CD4-positive, alpha-beta T cell treated with Interferon alpha-2 for 1 hour (primary cell): ENCODE measurements around the gene PRLR.
"Not testable (repeated sequence)": the region's sequence is repeated elsewhere in the genome, so short reads cannot be mapped to it uniquely, and the experiment has no call there.

ENCODE experiments used
- DNase-seq, 2 donors: peaks; one replicate each; pipeline ENCODE4 v3.0.0-alpha.2; 2020 to 2022

PRLR gene

DNA sequence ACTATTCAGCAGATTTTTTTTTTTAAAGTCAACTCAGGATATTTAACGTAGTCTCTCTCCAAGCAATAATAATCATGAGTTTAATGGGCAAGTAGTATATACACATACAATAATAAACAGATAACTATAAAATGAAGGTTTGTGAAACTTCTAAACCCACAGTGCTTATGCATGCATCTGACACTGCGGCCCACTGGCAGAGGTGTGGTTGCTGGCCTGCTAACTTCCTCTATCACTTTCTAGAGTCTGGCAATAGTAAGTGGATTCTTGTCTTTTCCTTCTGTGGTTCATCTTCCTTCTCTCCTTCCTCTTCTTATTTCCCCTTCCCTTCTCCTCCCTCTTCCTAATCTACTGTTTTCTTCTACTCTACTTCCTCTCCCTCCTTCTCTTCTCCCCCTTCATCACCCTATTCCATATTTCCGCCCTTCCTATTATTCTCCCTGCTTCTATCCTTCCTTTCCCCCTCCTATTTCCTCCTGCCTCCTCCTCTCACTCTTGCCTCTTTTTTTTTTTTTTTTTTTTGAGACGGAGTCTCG, 164.0 kb downstream of the PRLR start:
- no peak for DNase-seq

DNA sequence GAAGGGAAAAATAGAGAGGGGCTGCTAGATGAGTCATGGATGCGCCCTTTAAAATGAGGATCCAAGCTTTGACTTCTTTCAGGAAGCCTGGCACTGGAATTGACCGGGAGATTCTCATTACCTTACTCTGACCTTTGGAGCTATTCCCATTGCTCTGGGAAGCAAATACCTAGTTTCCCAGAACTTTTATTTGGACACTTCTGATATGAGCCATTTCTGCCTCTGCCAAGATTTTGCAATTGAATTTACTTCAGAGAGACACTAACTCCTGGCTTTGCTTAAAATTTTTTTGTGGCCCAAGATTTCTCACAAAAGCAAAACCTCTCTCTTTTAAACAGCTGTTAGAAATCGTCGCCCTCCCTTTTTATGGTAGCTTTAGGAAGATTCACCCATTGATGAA, 166.9 kb downstream of the PRLR start:
- no peak for DNase-seq

DNA sequence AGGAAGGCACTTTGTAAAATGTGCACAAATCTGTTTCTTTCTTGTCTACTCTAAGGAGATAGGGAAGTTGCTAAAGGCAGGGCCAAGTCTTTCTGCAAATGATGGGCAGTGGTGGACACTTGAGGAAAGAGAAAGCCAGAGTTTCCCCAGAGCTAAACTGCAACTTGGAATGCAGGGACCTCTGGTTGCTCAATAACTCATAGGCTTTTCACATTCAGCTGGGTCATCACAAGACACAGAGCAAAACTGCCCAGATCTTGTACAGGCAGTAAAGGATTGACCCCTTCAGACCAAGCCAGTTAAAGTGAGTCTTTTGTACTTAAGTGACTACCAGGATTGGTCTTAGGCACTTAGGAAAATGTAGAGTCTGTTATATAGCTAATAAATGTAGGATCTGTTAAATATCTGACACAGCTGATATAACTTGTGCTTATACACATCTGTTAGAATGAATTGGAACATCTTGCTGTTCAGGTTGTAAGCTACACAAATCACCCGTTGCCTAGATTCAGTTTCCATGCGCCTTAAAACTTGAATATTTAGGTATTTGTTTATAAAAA, 169.0 kb downstream of the PRLR start:
- no peak for DNase-seq

DNA sequence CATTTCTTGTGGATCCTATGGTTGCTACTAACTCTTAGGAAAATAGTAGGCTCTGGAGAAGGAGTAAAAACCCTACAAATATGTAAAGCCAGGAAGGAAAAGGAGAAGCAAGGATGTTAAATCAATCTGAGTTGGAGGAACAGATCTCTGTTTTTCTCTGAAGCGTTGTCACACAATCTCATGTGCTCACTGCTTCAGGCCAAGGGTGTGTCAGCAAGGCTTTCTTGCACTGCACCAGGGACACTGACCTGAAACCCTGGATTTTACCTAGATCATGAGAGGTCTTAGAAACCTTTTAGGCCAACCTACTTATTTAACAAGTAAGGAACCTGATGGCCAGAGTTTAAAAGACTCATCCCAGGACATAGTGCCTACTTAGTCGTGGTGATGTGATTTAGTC, 170.1 kb downstream of the PRLR start:
- no peak for DNase-seq

DNA sequence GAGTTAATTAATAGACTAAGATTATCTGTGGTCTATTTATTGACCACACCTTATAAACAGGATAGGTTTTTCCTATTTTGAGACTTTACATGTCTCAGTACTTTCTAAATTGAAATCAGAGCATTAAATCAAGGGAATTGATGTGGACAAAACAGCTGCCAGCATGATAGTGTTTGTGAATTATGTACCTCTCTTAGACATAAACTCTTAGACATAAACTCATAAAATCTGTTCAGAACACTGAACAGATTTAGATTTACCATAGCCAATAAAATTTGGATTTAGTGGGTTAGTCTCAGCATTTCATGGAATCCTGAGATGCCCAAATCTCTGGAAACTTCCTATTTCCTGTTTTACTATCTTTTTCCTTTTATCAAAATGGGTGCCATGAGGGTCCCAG, 171.0 kb downstream of the PRLR start:
- no peak for DNase-seq

DNA sequence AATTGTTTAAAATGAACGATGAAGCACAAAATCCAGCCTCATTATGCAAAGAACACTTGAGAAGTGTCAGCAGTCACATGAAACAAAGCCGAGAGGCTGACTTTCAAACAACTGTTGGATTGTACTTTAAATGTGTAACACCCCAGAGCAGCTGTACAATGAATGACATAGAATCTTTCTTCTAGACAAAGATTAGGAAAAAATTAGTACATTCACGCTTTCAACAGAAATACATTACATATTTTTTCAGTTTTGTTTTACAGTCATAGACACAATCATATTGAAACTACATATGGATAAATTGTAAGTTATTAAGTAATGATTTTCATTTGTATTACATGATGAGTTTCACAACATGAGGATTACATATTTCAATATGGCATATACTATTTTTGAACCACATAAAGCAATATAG, 171.9 kb downstream of the PRLR start:
- no peak for DNase-seq

DNA sequence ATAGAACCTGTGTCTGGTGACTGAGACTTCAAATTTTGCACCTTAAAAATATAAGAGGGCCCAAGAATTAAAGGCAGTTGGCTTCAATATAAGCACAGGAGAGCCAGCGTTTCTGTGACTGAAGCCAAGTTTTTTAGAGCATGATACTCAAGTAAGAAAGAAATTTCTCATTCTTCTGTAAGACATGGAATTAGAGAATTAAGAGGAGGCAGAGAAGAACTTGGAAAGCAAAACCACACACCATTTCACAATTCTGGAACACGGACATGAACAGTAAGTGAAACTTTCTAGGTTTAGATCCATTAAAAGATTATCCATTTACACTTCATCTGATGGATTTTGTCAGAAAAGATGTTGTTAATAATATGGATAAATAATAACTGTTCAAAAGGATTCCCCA, 173.6 kb downstream of the PRLR start:
- DNase-seq = no peak

DNA sequence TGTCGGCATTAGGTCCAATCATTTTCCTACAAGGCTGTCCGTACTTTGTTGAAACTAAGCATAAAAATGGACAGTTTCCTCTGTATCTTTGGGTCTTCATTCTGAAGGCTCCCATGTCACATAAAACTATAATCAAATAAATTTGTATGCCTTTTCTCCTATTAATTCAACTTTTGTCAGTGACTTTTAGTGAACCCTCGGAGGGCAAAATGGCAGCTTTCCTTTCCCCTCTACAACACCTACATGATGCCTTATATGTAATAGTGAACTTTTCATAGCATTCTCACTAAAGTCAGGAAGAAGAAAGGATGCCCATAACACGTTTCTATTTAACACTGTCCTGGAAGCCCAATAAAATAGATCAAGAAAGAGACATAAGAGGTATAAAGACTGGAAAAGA, 177.4 kb downstream of the PRLR start:
- DNase-seq = no peak

DNA sequence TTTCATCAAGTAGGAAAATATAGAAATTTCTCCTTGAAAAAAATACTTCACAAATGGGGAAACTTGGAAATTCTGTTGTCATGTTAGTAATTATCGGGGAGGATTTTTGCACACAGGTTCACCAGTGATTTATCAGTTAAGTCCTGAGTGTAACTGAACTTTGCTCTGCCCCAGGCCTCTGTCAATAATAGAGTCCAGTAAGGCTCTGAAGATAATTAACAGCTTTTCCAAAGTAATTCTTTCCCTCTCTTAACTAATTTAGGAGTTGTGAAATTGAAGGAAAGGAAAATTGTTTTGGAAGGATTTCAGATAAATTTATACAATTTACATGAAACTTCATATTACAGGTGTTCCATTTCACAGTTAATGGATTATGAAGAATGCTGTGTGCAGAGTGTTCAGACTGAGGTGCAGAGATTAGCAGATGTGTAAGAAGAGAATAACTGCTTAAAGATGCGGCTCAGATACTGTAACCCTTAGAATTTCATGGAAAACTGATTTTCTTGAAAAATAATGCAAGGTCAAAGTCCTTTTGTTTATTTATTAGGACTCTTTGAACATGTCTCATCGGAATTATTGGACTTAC, 179.7 kb downstream of the PRLR start:
- no peak for DNase-seq

DNA sequence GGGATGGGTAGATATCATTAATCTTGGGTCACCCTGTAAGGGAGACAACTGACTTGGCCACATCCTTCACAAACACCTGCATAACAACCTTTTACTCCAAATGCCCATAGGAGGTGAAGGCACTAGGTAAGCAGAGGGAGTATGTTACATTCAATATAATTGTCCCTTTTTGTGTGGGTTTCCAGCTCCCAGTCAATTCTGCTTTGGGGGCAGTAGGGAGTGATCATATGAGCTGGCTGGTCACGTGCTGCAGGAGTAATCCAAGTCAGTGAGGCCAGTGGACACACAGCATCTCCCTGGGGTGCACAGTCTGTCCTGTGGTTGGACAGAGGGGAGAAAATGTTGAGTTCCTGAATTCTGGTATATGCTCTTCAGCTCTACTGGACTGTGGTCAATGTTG, 181.4 kb downstream of the PRLR start:
- no peak for DNase-seq

DNA sequence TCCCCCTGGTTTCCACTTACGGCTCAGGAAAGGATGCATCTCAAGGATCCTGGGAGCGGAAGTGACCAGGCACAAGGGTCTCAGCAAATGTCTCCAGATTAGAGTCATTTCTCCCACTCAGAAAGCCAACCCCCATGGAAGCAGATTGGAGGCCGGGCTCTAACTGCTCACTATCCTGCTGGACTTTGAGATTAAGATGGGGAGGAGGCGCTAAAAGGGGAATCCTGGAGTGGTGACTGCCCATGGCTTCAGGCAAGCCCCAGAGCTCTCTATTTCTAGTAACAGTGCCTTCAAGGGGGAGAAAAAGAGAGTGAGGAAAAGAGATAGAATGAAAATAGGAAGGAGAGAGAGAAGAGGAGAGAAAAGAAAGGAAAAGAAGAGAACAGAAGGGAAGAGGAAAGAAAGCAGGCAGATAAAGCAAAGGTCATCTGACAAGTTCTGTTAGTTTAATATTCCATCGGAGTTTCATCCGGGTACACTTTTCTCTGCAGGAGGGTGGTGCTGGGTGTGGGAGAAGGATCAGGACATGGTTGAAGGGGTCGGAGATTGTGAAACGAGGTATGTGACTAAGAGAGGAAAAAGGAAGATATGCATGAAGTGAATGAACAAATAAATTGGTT, 182.4 kb downstream of the PRLR start, which contains the start of gene AGXT2:
Gene AGXT2, minus strand, starts transcription at position 165 of the 620 bp plus-strand sequence. Its CDS starts 57 bp downstream, at position 108.
- no peak for DNase-seq

DNA sequence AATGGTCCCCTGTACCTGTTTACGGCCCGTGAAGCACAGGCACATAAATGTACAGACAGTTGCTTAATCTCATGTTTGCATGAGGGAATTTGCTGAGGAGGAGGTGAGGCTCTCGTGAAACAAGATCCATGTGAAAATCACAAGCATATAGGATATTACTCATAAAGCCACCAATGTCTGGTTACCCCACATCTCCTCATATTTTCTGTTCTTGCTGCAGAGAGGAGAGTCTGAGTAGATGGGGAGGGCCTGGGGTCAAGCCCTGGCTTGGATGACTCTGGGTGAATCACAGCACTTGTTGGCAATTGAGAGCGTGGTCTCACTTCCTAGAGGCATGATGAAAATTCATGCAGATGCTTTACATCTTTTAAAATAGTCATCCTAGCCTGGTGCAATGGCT, 183.5 kb downstream of the PRLR start:
- no peak for DNase-seq

DNA sequence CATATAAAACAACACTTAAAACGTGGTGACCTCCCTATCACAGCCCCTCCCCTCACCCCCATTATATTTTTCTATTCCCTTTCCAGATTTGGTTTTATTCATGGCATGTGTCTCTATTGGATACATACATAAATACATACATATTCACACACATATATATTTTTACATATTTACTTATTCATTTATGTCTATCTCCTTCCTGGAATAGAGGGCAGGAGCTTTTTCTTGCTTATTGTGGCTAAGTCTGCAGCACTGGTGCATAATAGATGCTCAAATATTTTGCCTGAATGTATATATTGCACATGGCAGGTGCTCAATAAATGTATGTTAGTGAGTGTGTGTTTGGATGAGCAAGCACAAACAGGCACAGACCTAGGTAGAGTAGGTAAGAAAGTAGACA, 185.0 kb downstream of the PRLR start:
- no peak for DNase-seq

DNA sequence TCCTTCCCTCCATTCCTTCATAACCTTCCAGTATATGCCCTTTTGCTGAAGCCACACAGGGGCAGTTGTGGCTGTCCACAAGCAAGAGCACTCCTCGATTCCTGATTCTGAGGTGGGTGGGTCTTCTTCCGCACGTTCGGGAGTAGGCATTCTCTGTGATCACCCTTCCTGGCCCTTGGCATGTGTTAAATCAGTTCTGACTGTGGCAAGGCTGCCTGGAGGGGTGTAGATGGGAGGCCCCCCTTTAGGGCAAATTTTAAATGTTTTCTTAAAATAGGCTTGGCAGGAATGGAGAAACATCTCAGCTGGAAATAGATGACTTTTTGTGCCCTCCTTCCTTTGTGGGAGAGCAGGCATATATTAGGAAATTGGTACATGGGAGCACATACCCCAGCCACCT, 185.6 kb downstream of the PRLR start:
- no peak for DNase-seq

DNA sequence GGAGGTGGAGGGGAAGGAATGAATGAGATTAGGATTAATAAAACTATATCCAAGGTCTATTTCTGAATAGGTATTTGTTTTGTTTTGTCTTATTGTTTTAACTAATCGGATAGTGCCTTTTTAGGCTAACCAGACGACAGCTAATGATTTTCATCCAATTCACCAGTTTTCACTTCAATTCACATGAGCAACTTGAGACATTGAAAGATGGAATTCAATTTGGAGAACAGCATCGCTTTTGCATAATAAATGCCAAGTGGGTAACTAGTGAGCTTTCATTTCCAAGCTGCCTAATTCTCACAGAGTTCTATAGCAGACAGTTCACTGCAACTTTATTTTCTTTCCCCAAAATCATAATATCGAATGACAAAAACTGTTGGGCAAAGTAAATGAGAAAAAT, 187.5 kb downstream of the PRLR start:
- DNase-seq = no peak

DNA sequence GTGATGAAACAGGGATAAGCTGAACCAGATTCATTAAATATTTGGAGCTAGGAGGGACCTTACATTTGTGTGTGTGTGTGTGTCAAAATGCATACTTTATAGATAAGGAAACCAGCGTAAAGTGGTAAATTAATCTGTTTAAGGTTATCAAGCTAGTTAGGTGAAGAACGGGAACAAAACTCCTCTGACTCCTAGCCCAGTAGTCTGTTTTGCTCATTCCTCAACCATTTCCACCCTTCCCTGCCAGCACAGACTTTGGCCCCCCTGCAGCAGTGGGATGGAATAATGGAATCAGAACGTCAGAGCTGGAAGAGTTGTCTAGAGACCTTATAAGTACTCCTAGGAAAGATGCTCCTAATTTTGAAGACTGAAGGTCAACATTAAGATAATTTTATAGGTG, 189.0 kb downstream of the PRLR start:
- no peak for DNase-seq

DNA sequence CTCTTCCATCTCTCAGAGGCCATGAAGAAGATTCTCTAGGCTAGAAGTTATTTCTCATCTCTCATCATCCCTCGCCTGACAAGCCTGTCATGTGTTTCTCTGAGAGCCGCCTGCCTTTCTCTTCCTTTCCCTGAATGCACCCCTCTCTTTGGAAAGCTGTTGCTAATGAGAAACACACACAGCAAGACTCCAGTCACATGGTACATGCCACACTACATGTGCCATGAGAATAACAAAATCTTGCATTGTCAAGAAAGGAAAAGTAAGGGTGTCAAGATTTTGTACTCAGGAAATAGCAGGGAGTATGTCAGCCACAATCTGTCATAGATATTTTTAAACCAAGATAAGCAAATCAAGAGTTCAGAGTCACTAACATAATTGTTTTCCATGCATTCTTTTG, 191.4 kb downstream of the PRLR start:
- no peak for DNase-seq

DNA sequence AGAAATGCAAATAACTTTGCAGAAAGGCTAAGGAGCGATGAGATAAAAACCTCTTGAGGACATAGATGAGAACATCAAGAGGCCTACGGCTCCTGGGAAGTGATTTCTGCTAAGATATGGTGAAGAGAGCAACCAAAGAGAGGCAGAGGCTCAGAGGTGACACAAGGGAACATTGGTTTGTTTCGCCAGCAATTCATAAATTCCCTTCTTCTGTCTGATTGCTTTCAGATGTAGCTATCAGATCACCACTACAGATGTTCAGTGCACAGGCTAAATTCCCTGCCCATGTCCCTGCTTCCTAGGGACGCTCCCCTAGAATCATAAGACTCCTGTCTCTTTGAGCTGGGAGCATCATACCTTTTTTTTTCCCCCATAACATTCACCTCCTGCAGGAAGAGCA, 193.8 kb downstream of the PRLR start:
- DNase-seq = no peak

DNA sequence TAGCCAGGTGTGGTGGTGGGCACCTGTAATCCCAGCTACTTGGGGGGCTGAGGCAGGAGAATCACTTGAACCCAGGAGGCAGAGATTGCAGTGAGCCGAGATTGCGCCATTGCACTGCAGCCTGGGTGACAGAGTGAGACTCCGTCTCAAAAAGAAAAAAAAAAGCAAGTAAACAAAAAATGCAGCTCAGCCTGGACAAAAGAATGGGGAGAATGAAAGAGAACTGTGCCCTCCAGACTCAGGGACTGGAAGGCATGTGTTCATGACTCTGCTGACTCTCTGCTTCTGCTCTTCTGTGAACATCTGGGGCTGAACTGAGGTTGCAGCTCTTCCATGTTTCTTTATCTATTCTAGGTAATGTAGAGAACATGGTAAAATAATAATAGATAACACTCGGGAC, 194.4 kb downstream of the PRLR start:
- DNase-seq = not testable (repeated sequence)

DNA sequence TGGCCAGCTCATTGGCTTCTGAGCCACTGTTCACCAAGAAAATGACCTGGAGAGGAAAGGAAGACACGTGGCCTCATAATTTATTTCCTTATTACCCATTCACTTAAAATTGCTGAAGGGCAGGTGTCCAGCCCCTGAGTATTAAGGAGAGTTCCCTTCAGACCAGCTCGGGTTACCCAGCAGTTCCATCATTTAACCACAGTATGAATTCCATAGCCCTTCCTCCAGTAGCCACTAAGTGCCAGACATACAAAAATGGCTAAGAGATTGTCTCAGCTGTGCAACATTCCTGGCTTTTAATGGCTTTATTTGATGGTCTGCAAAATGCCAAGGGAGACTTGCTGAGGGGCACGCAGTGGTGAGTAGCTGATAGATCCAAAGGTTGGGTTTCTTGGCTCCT, 195.0 kb downstream of the PRLR start:
- DNase-seq = no peak

DNA sequence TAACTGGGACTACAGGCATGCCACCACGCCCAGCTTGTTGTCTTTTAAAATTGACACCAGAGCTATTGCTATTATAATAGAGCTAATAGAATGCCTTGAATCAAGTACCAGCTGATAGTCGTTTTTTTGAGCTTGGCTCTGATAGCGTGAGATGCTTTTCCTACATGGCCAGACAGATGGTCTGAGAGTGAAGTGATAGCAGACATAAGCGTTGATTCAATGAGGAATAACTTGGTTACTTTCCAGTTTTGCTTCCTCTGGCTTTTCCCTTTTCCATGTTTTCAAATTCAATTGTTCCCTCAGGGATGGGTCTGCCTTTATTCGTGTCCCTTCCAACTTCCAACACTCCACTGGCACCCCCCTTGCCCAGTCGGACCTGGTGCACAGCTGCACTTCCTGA, 197.9 kb downstream of the PRLR start:
- no peak for DNase-seq

DNA sequence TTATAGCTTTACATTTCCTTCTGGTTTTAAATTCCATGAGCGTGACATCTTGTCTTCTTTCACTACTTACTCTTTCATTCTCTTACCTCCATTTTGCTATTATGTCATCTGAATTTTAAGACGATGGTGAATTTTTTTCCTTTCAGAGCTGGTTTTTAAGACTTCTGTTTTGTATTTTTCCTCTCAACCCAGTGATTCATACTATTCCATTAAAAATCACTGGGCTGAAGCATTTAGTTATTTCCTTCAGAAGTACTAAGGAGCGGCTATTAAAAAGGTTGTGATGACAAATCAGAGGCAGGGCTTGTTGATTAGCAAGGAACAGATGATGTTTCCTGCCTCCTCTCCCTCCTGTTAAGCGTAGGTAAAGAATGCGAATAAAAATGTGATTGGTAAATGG, 199.0 kb downstream of the PRLR start:
- no peak for DNase-seq

DNA sequence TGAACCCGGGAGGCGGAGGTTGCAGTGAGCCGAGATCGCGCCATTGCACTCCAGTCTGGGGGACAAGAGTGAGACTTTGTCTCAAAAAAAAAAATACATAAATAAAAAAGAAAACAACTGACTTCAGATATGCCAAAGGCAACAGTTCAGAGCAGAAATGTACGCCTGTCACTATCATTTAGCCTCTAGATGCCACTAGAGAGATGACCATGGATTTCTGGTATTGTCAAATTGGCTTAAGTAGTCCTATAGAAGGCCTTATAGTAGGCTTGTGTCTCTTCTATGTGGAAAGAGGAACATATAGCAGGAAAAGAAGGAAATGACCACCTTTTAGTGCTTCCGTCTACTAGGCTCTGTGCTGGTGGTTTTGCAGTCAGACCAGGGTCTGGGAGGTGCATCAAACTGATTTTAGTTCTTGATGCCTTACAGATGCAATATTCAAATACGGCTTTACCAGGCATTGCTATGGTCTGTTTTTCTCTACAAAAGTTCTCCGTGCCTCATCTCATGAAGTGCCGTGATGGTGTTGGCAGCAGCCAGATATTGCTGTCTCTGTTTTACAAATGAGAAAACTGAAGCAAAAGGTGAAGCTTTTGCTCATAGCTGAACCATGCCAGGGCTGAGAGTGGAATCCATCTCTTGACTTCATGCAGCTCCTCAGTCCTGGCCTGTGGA, 199.7 kb downstream of the PRLR start:
- no peak for DNase-seq

DNA sequence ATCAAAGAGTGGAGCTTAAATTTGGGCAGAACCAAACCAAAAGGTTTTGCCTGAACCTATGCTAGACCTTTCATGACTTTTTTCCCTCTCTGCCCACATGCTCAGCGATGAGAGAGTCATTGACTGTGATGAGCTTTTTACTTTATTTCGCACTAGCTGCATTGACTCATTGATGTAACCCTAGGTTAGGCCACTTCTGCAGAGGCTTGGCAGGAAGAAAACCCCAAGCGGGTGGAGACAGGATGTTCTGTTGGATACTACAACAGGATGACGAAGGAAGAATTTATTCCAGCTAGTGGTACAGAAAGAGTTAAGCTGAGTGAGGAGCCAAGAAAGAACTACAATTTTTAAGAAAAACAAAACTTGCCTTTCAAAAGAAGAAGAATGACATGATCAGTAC, 201.0 kb downstream of the PRLR start:
- no peak for DNase-seq
